ENCODE data around the gene CEACAM6.

DNA sequence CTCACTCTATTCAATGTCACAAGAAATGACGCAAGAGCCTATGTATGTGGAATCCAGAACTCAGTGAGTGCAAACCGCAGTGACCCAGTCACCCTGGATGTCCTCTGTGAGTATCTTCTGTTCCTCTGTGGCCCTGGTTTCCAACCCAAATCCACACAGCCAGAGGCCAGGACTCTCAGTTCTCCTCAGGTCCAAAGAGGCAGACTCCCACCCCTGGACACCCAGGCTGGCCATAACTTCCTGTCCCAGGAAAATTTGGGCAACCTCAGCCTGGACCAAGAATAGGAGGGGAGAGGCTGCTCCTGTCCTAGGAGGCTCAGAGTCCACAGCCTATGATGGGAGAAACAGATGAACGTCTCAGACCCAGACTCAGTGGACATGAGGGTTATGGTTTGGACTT is 35.2 kb upstream of the CEACAM6 start:
- TF ChIP-seq CTCF (conservative IDR thresholded peaks at IDR 0.05; ENCODE audit: low read depth in 2 of 2) (no peak), EZH2 (IDR thresholded peaks at IDR 0.05; ENCODE audit: low read depth, unreplicated experiment) (no peak), EZH2phosphoT487 (IDR thresholded peaks at IDR 0.05; ENCODE audit: unreplicated experiment) (no peak), REST (IDR thresholded peaks at IDR 0.05; ENCODE audit: unreplicated experiment) (no peak), POLR2AphosphoS5 (IDR thresholded peaks at IDR 0.05; ENCODE audit: low read depth) (no peak), NANOG (IDR thresholded peaks at IDR 0.05; ENCODE audit: borderline replicate concordance) (no peak)

Data from GM23338 (cell line).